ENCODE measurements around the gene EHD4. TPM values are rescaled to one million over a fixed set of nuclear protein-coding genes. Genes with fewer than 3 reads are reported as not detected.

EHD4 gene
- total and polyA plus RNA-seq, 9 of the 15 experiments (the other 6 are each of a cell fraction or from before 2014, with no cell fraction given) = 0.89 to 10.3 (median 6.4) TPM

DNA sequence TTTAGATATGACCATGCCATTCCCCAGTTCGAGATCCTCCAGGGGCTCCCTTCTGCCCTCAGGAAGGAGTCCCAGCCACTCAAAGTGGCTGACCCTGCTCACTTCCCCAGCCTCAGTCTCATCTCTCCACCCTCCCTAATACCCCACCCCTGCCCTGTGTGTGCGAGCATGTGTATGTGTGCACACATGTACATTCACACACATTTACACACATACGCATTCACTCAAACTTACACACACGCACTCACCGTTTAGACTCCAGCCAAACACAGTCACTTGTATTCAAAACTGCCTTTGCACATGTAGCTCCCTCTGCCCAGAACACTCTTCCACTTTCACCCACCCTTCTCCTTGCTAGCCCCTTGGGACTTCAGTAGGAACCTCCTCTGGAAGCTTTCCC lies 37.1 kb upstream of the EHD4 start:
- CTCF ChIA-PET (ENCODE audit: low intra/inter-chr PET ratio) = no interaction called here
- in situ Hi-C loops (cut with MboI) = no loop called here

More for the DNA sequence above, 37.1 kb upstream of the EHD4 start:
- Histone ChIP-seq H3K79me2 (ENCODE audit: control insufficient read depth, insufficient read depth, low read length) (no peaks in the 10 kb centered on the region), H3K9me1 (ENCODE audit: control insufficient read depth, insufficient read depth, low read length) (no peaks in the 10 kb centered on the region), H3K4me2 (ENCODE audit: insufficient read depth, low read length) (no peak overlapping the region), H3K27ac (ENCODE audit: extremely low read depth, low read depth, low read length) (no peak overlapping the region), H3K4me3 (no peak overlapping the region), H3K4me1 (replicated peaks in 1 of 2; ENCODE audit: control insufficient read depth in 2 of 2, insufficient read depth in 2 of 2, low read length in 2 of 2) (no peaks in the 10 kb centered on the region; a peak in 1 of 5 replicates), H3K36me3 (ENCODE audit: control insufficient read depth, insufficient read depth, low read length) (no peaks in the 10 kb centered on the region), H3K9me3 (replicated peaks; ENCODE audit: control insufficient read depth, insufficient read depth, low read depth, low read length) (no peaks in the 10 kb centered on the region), H3K9ac (ENCODE audit: insufficient read depth in 1 of 2, low read depth in 2 of 2, low read length in 2 of 2) (no peak overlapping the region), H3K27me3 (ENCODE audit: control insufficient read depth in 2 of 2, insufficient read depth in 2 of 2, low read length in 2 of 2) (peaks cover 15 to 46% of the 10 kb centered on the region in 2 experiments; a peak in 4 of 5 replicates), H4K20me1 (replicated peaks; ENCODE audit: control insufficient read depth, insufficient read depth, low read length) (peaks cover 14% of the 10 kb centered on the region; the same call in 1 of the 2 replicates), H2AFZ (ENCODE audit: low read depth, low read length) (no peak overlapping the region)
- no peak for ATAC-seq
- DNase-seq (ENCODE audit: extremely low read depth in 1 of 4, low spot score in 3 of 4) = no peak
- 11% methylated on average over 5 of the region's 5 CpGs for WGBS (ENCODE audit: insufficient coverage, low coverage, missing lambda C conversion rate)
- no TSS peak for BruUV-seq (replicated peaks)
- intact Hi-C loops (cut with micrococcal nuclease) = no loop called here
- FAIRE-seq = no peak
- POLR2A ChIA-PET = interaction anchor here (0.6 kb wide), 2 partner anchors 332 to 588 kb away, joined by 3 read pairs; no protein-coding TSS in a partner anchor
- TF ChIP-seq MCM2 (IDR thresholded peaks at IDR 0.05; ENCODE audit: low read depth) = no peak
- no peak for TF ChIP-seq ZNF324 (CRISPR knock-in tag; IDR thresholded peaks at IDR 0.05)
- TF ChIP-seq GABPA (tag; conservative IDR thresholded peaks at IDR 0.05; ENCODE audit: low read depth) = no peak
- TF ChIP-seq RUNX1 (IDR thresholded peaks at IDR 0.05; ENCODE audit: low read depth) = no peak
- TF ChIP-seq YY1 (IDR thresholded peaks at IDR 0.05; ENCODE audit: borderline replicate concordance in 1 of 3, control insufficient read depth in 1 of 3, extremely low read depth in 1 of 3, insufficient read depth in 3 of 3, insufficient read length in 1 of 3, insufficient replicate concordance in 2 of 3, low read depth in 1 of 3, low read length in 2 of 3) = no peak
- no peak for TF ChIP-seq CEBPG (CRISPR knock-in tag; IDR thresholded peaks at IDR 0.05)
- no peak for TF ChIP-seq CEBPG (tag; conservative IDR thresholded peaks at IDR 0.05 in 1 of 2, IDR thresholded peaks at IDR 0.05 in 1 of 2)
- TF ChIP-seq TCF7 (IDR thresholded peaks at IDR 0.05; ENCODE audit: borderline replicate concordance) = no peak
- TF ChIP-seq POLR2A (conservative IDR thresholded peaks at IDR 0.05) = no peak
- no peak for TF ChIP-seq MEIS2 (IDR thresholded peaks at IDR 0.05; ENCODE audit: partially characterized antibody)
- TF ChIP-seq RFX1 (IDR thresholded peaks at IDR 0.05) = no peak
- TF ChIP-seq LARP7 (IDR thresholded peaks at IDR 0.05) = no peak
- no peak for TF ChIP-seq SIX5 (IDR thresholded peaks at IDR 0.05; ENCODE audit: borderline replicate concordance in 1 of 2, insufficient read depth in 1 of 2, low read depth in 1 of 2, low read length in 2 of 2)
- no peak for TF ChIP-seq TCFL5 (CRISPR knock-in tag; conservative IDR thresholded peaks at IDR 0.05)
- no peak for TF ChIP-seq RAD51 (IDR thresholded peaks at IDR 0.05; ENCODE audit: borderline replicate concordance, low read depth)
- TF ChIP-seq, protein P1, sequence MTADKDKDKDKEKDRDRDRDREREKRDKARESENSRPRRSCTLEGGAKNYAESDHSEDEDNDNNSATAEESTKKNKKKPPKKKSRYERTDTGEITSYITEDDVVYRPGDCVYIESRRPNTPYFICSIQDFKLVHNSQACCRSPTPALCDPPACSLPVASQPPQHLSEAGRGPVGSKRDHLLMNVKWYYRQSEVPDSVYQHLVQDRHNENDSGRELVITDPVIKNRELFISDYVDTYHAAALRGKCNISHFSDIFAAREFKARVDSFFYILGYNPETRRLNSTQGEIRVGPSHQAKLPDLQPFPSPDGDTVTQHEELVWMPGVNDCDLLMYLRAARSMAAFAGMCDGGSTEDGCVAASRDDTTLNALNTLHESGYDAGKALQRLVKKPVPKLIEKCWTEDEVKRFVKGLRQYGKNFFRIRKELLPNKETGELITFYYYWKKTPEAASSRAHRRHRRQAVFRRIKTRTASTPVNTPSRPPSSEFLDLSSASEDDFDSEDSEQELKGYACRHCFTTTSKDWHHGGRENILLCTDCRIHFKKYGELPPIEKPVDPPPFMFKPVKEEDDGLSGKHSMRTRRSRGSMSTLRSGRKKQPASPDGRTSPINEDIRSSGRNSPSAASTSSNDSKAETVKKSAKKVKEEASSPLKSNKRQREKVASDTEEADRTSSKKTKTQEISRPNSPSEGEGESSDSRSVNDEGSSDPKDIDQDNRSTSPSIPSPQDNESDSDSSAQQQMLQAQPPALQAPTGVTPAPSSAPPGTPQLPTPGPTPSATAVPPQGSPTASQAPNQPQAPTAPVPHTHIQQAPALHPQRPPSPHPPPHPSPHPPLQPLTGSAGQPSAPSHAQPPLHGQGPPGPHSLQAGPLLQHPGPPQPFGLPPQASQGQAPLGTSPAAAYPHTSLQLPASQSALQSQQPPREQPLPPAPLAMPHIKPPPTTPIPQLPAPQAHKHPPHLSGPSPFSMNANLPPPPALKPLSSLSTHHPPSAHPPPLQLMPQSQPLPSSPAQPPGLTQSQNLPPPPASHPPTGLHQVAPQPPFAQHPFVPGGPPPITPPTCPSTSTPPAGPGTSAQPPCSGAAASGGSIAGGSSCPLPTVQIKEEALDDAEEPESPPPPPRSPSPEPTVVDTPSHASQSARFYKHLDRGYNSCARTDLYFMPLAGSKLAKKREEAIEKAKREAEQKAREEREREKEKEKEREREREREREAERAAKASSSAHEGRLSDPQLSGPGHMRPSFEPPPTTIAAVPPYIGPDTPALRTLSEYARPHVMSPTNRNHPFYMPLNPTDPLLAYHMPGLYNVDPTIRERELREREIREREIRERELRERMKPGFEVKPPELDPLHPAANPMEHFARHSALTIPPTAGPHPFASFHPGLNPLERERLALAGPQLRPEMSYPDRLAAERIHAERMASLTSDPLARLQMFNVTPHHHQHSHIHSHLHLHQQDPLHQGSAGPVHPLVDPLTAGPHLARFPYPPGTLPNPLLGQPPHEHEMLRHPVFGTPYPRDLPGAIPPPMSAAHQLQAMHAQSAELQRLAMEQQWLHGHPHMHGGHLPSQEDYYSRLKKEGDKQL (CRISPR knock-in tag; IDR thresholded peaks at IDR 0.05; ENCODE audit: borderline replicate concordance) = no peak

Data from K562 (cell line).